ENCODE data around the gene PIK3CG. TPM values are rescaled to one million over a fixed set of nuclear protein-coding genes. Genes with fewer than 3 reads are reported as not detected.

Gene PIK3CG
- total and polyA plus RNA-seq, 10 of the 15 experiments (the other 5 are each of a cell fraction or from before 2014, with no cell fraction given), result 0.79 to 7.6 (median 5.2) TPM

DNA sequence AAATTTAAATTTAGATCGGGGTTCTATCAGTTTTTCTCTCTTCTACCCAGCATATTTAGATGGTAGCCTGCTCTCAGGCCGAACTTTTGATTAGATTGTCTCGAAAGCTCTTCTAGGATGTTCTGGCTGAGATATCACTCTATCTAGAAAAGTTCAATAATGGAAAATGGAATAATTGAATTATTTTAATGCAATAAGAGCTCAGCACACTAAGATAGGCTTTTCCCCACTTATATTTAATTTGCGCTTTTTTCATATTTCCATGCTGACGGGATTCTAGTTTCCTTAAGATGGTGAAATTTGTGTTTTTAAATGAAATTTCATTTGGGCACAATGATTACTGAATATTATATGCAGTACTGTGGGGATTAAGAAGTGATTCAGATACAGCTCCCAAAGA, 73.7 kb downstream of the PIK3CG start:
- no peak for DNase-seq (ENCODE audit: low read depth, low spot score)
- no peaks in the 10 kb centered on the region for H3K9me3 ChIP-seq (replicated peaks; ENCODE audit: control insufficient read depth, insufficient read depth, low read length)
- H4K20me1 ChIP-seq (ENCODE audit: control insufficient read depth, insufficient read depth), result no peaks in the 10 kb centered on the region
- no TSS peak for BruUV-seq (replicated peaks)
- FAIRE-seq, result no peak
- H3K79me2 ChIP-seq (ENCODE audit: control insufficient read depth, insufficient read depth, low read length), result no peaks in the 10 kb centered on the region
- 37% methylated on average over 5 of the region's 5 CpGs for WGBS (ENCODE audit: insufficient coverage, insufficient replicate concordance, low lambda C conversion rate, missing lambda C conversion rate)
- no peak overlapping the region for H2AFZ ChIP-seq (ENCODE audit: control insufficient read depth, low read depth, low read length)
- H3K27ac ChIP-seq (ENCODE audit: control insufficient read depth, insufficient read depth), result no peak overlapping the region
- no peak overlapping the region for H3K9ac ChIP-seq (ENCODE audit: control insufficient read depth, insufficient read depth, low read length)
- ChIA-PET CTCF (interaction anchor here (0.9 to 1.1 kb wide), 2 partner anchors 9 to 146 kb away, joined by 3 to 5 read pairs; no protein-coding TSS in a partner anchor), RAD21 (ENCODE audit: unreplicated experiment) (no interaction called here), SMC1A (ENCODE audit: uncharacterized antibody, unreplicated experiment) (interaction anchor here (1.3 kb wide), 1 partner anchor 8 kb away, joined by 5 read pairs; no protein-coding TSS in a partner anchor), POLR2A (no interaction called here)
- TF ChIP-seq EGR1 (IDR thresholded peaks at IDR 0.05; ENCODE audit: borderline replicate concordance in 1 of 2, low read depth in 2 of 2, low read length in 2 of 2), result no peak
- TF ChIP-seq FOXK2 (IDR thresholded peaks at IDR 0.05), result no peak
- no peak for ATAC-seq
- H3K4me2 ChIP-seq (ENCODE audit: control insufficient read depth, insufficient read depth), result no peak overlapping the region
- H3K4me3 ChIP-seq, result no peak overlapping the region
- no peaks in the 10 kb centered on the region for H3K27me3 ChIP-seq (replicated peaks in 1 of 2; ENCODE audit: control insufficient read depth in 2 of 2, insufficient read depth in 2 of 2, low read length in 1 of 2)
- no peaks in the 10 kb centered on the region for H3K36me3 ChIP-seq (ENCODE audit: control insufficient read depth in 2 of 2, insufficient read depth in 2 of 2, low read length in 1 of 2)
- H3K4me1 ChIP-seq (ENCODE audit: control insufficient read depth, insufficient read depth, low read length), result no peaks in the 10 kb centered on the region
- intact Hi-C loops (cut with micrococcal nuclease; ENCODE audit: unreplicated experiment), result no loop called here
- in situ Hi-C loops (cut with MboI), result no loop called here

- Histone ChIP-seq H3K79me2 (ENCODE audit: control insufficient read depth, insufficient read depth, low read length) (no peaks in the 10 kb centered on the region), H4K20me1 (ENCODE audit: control insufficient read depth, insufficient read depth) (no peaks in the 10 kb centered on the region), H3K9ac (ENCODE audit: control insufficient read depth, insufficient read depth, low read length) (no peak overlapping the region), H3K4me1 (ENCODE audit: control insufficient read depth, insufficient read depth, low read length) (no peaks in the 10 kb centered on the region), H3K4me2 (ENCODE audit: control insufficient read depth, insufficient read depth) (no peak overlapping the region), H3K9me3 (replicated peaks; ENCODE audit: control insufficient read depth, insufficient read depth, low read length) (no peaks in the 10 kb centered on the region), H2AFZ (ENCODE audit: control insufficient read depth, low read depth, low read length) (no peak overlapping the region), H3K36me3 (ENCODE audit: control insufficient read depth in 2 of 2, insufficient read depth in 2 of 2, low read length in 1 of 2) (no peaks in the 10 kb centered on the region), H3K4me3 (no peak overlapping the region), H3K27ac (ENCODE audit: control insufficient read depth, insufficient read depth) (no peak overlapping the region), H3K27me3 (replicated peaks in 1 of 2; ENCODE audit: control insufficient read depth in 2 of 2, insufficient read depth in 2 of 2, low read length in 1 of 2) (peaks cover 0 to 6% of the 10 kb centered on the region in 2 experiments; a peak in 2 of 4 replicates)
- intact Hi-C loops (cut with micrococcal nuclease; ENCODE audit: unreplicated experiment) (loop anchor here (10.0 kb wide), 1 partner anchor 781 kb away; no protein-coding TSS in a partner anchor), in situ Hi-C loops (cut with MboI) (no loop called here)
- ChIA-PET POLR2A (no interaction called here), CTCF (interaction anchor here (7.4 kb wide), 1 partner anchor 205 kb away, joined by 77 read pairs; no protein-coding TSS in a partner anchor), SMC1A (ENCODE audit: uncharacterized antibody, unreplicated experiment) (no interaction called here), RAD21 (ENCODE audit: unreplicated experiment) (no interaction called here)
- FAIRE-seq (no peak), ATAC-seq (no peak), DNase-seq (ENCODE audit: low read depth, low spot score) (no peak)
- 55% methylated on average over 9 of the region's 9 CpGs for WGBS (ENCODE audit: insufficient coverage, insufficient replicate concordance, low lambda C conversion rate, missing lambda C conversion rate)
- no TSS peak for BruUV-seq (replicated peaks)
- TF ChIP-seq E2F8 (IDR thresholded peaks at IDR 0.05; ENCODE audit: low read depth, partially characterized antibody), result no peak
- TF ChIP-seq, protein P1, sequence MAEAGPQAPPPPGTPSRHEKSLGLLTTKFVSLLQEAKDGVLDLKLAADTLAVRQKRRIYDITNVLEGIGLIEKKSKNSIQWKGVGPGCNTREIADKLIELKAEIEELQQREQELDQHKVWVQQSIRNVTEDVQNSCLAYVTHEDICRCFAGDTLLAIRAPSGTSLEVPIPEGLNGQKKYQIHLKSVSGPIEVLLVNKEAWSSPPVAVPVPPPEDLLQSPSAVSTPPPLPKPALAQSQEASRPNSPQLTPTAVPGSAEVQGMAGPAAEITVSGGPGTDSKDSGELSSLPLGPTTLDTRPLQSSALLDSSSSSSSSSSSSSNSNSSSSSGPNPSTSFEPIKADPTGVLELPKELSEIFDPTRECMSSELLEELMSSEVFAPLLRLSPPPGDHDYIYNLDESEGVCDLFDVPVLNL (IDR thresholded peaks at IDR 0.05; ENCODE audit: low read depth, low read length), result no peak
- TF ChIP-seq BCL11A (IDR thresholded peaks at IDR 0.05; ENCODE audit: low read depth, low read length), result no peak
- no peak for TF ChIP-seq EZH2 (IDR thresholded peaks at IDR 0.05; ENCODE audit: borderline replicate concordance, control insufficient read depth, low read depth, low read length)
- TF ChIP-seq KLF5 (IDR thresholded peaks at IDR 0.05; ENCODE audit: partially characterized antibody), result no peak
- TF ChIP-seq RELA (IDR thresholded peaks at IDR 0.05; ENCODE audit: borderline replicate concordance, partially characterized antibody), result no peak
Measured at GRCh38 chr7:106944035-106944665, 79.1 kb downstream of the PIK3CG start.
